ENCODE measurements around the gene TSEN2.
"Not testable (repeated sequence)": the region's sequence is repeated elsewhere in the genome, so short reads cannot be mapped to it uniquely, and the experiment has no call there.

TSEN2 gene

DNA sequence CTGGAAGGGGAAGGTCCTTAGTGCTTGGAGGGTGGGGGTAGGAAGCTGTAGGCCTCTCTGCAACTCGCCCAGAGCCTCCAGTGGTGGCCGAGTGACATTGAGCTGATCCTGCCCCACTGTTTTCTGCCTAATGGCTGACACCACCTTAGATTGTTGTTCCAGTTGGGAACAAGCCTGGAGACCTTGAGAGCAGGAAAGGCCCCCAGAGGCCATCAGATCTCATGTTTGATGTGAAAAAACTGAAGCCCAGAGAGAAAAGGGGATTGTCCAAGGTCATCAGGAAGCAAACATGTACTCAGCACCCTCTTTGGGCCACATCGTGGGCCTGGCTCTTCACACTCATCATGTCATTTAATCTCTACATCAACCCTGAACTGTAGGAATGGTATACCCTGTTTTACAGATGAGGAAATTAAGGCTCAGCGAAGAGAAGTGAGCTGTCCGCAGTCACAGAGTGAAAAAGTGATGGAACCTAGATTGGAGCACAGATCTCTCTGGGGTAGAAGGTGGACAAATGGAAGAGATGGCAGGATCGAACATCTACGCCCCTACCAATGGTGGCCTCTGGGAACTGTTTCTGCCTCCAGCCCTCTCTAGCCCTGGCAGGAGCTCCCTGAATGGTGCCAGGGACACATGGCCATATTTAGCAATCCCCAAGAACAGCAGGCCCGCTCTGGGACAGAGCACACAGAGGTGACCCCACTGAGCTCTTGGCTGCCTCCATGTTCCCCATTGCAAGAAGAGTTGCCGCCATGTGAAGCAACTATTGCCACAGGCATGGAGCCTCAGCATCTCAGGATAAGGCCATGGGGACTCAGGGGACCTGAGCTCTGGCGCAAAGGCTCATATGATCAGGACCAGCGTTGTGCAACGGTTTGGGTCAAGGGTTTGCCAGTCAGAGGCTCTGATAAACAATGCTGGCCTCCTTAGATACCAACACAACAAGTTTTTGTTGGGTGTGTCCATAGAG, 31.6 kb upstream of the TSEN2 start:
- no peak for DNase-seq

DNA sequence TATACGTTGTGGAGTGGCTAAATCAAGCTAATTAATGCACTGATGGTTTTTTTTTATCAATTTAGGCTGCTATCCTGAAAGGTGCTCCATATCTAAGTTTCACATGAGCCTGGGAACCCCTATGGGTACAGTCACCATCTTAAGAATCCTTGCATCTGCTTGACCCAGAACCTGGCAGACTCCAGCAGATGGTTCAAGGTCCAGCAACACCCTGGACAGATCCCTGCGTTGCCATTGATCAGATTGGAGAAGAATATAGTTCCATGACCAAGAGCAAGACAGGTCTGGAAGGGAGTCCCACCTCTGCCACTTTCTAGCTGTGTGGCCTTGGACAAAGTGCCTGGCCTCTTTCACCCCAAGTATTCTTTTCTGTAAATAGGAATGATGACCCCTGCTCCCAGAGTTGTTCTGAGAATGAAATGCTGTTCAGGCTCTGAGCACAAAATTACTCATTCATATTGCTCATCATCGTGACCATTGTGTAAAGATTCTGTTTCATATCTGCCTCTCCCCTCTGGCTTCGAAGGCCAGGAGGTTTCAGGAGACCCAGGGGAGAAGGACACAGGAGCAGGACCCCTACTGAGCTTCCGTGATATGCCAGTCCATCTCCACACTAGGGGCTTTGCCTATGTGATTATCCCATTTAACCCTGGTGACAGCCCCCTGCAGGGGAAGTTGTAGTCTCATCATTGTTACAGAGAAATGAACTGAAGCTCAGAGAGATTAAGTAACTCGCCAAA, 30.0 kb upstream of the TSEN2 start:
- DNase-seq = no peak

DNA sequence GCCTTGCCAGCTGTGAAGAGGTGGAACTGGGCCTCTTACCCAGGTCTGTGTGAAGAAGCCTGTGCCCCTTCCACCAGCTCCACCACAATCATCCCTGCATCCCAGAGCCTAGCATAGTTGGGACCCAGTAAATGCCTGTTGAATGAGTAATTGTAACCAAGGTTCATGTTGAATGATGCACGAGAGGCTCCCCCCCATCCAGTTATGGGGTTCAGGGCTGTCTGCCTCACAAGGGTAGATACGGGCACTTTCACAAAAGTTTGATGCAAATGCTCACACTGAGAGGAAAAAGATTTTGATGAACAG, 29.5 kb upstream of the TSEN2 start:
- no peak for DNase-seq

DNA sequence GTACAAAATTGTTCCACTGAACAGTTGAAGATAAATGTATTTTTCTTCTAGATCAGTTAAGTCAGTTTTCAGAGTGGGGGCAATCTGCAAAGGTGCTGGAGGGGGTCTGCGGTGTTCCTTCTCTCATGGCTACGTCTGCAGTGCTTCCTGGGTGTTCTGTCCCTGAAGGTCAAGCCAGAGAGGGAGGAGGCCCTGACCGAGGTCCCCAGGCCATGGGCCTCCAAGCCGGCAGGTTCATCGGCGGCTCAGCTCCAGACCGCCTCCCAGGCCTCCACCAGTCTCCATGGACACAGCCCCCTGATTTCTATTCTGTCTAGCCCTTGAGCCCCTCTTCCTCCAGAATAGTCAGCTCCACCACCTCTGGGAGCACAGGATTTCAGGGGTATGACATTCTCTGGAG, 28.5 kb upstream of the TSEN2 start:
- no peak for DNase-seq

GRCh38 chr3:12456441-12456840, 27.8 kb upstream of the TSEN2 start:
- DNase-seq = no peak

- DNase-seq = not testable (repeated sequence)
These were observed 26.9 kb upstream of the TSEN2 start for GRCh38 chr3:12457380-12457779.

GRCh38 chr3:12458901-12459300, 25.4 kb upstream of the TSEN2 start:
- no peak for DNase-seq

DNA sequence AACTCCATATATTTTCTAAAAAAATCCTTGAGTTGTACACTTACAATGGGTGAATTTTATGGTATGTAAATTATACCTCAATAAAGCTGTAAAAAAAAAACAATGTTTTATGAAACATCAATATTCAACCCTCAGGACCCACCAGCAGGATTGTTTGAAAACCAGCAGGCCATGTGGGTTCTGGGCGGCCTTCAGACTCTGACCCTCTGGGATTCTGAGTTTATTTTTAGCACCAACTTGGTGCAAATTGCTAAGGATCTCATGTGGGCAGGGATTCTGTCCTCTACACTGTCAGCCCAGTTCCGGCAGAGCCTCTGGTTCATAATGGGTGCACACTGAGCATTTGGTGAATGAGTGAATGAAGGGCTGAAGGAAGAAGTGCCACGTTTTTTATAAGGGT, 24.2 kb upstream of the TSEN2 start:
- no peak for DNase-seq

DNA sequence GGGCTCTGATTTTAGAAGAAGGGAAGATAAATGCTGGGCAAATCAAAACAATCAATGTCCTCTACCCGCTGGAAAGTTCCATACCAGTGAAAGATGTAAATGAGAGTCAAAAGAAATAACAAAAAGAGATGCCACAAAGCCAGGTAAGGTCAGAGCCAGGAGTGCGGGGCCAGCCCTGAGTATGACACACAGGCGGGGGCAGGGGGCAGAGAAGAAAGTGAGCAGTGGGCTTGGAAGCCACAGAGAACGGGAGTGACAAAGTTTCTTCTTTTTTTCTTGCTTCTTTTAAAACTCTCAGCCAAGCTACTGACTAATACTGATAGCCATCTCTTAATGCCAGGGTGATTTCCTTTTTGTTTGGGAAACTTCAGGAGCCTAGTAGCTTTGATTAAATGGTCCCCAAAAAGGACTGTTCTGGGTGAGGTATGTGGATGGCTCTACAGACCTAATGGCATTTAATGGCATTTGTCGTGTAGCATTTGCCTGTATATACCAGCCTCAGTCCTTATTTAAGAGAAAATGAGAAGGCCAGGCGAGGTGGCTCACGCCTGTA, 23.1 kb upstream of the TSEN2 start:
- no peak for DNase-seq

- DNase-seq = no peak
These were observed 21.9 kb upstream of the TSEN2 start for GRCh38 chr3:12462159-12462947.

GRCh38 chr3:12463686-12464085, 20.6 kb upstream of the TSEN2 start:
- DNase-seq = no peak

DNA sequence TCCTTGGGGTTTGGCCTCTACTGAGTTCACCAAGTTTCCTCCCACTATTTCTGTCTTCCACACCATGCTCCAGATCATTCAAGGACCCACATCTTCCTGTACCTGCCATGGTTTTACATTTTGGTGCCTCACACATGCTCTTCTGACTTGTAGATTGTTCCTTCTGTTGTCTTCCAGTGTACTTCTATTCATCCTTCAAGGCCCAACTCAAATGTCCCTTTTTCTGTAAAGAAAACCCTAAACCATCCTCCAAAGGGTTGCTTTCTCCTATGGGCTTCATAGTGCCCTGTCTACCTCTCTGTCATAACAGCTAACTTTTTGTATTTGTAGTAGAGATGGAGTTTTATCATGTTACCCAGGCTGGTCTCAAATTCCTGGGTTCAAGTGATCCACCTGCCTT, 20.1 kb upstream of the TSEN2 start:
- no peak for DNase-seq

GRCh38 chr3:12465151-12465835, 19.0 kb upstream of the TSEN2 start:
- DNase-seq = no peak

GRCh38 chr3:12465836-12466225, 18.4 kb upstream of the TSEN2 start:
- DNase-seq = no peak

GRCh38 chr3:12467746-12468145, 16.5 kb upstream of the TSEN2 start:
- DNase-seq = no peak

DNA sequence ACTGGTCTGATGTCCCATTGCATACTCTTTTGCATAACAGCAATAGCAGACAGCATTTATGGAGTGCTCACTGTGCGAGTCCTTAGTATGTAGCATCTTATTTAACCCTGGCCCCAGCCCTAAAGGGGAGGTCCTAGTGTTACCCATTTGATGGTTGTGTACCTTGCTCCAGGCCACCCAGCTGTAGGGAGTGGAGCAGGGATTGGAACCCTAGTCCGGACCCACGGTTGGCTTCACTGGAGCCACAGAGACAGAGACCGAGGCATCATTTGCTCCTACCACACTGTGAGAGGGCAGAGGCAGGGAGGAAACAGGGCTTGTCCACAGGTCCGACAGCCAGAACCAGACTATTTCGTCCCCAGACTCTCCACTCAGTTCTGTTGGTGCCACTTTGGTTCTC, 16.0 kb upstream of the TSEN2 start:
- DNase-seq = no peak

DNA sequence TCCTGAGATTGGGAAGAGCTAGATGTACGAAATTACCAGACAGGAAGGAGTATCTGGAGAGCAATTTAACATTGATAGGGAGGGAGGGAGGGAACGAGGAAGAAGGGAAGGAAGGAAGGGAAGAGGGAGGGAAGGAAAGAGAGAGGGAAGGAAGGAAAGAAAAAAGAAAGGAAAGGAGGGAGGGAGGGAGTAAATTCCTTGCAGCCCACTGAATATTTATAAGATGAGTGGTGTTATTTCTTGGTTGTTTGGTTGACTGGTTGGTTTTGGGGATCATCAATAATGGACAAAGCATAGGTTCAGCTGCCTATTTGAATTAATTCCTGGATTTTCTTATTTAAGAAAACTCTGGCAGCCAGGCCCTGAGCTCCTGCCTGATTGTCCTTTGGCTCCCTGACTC, 15.5 kb upstream of the TSEN2 start:
- DNase-seq = no peak

- DNase-seq = not testable (repeated sequence)
These were observed 15.1 kb upstream of the TSEN2 start for GRCh38 chr3:12469222-12469621.

DNA sequence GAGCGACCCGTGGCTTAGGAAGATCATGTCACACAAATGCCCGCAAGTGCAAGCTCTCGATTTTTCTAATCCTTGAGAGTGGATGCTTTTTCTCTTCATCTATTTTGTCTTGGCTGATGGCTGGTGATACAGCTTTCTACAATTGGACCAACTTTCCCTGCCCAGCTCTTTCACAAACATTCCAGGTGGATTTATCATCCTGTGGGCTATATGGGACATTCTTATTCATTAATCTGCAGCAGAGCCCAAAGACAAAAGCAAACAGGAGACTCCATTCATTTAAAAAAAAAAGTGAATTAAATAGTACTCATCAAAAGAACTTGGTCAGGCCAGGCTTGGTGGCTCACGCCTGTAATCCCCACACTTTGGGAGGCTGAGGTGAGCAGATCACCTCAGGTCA, 14.2 kb upstream of the TSEN2 start:
- DNase-seq = no peak

GRCh38 chr3:12470680-12471079, 13.6 kb upstream of the TSEN2 start:
- no peak for DNase-seq

GRCh38 chr3:12471241-12471640, 13.0 kb upstream of the TSEN2 start:
- peak; percentile 23 for DNase-seq

DNA sequence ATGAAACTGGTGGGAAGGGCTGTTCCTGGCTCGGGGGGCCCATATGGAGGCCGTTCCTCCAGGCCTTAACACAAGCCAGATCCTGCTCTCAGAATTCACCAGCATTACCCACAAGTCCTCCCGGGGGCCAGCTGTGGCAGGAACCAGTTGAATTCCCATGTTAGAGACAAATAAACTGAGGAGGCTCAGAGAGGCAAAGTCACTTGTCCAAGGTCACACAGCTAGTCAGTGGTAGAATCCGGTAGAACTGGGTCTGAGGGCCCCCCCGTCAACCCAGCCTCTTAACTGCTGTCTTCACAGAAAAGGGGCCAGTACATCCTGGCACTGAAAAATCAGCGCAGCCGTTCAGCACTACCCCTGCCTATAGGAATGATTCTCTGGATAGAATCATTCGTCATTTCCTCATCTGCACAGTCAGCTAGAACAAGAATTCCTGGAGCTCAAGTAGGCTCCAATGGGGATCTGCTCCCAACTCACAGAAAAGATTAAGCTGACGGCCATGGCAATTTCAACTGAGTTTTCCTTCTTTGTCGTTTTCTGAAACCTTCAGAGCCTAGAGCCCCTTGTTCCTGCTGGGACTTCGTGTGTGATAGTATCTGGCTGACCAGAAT, 12.2 kb upstream of the TSEN2 start:
- no peak for DNase-seq

All from activated T-cell treated with anti-CD3 and anti-CD28 coated beads, Interleukin-2, amount 50 U/mL, for 1 hour (primary cell).